Caco-2 (cell line): ENCODE data around the gene PROZ. TPM values are rescaled to one million over a fixed set of nuclear protein-coding genes. Genes with fewer than 3 reads are reported as not detected.

ENCODE experiments used
- BruUV-seq: library from RNA; stranded (reverse); fragments of 400-500 nt; replicated peaks from 2 replicates; lab custom pipeline; 2021; lab: Mats Ljungman, UMichigan
- CTCF ChIA-PET: fragments of 300-600 bp; sonication (Branson Sonifier 250); formaldehyde crosslinking; loops from one replicate; lab custom pipeline; 2022; ENCODE audit warnings: antibody characterized with exemption; lab: Charles Lee
- POLR2A ChIA-PET: fragments of 300-600 bp; sonication (Branson Sonifier 250); formaldehyde crosslinking; loops from one replicate; lab custom pipeline; 2022; ENCODE audit warnings: antibody characterized with exemption; lab: Charles Lee
- DNase-seq, 2 experiments: peaks; one replicate each; pipeline versions ENCODE4 v3.0.0 to v3.0.0-alpha.2; 2020 to 2022
- H3K27me3 ChIP-seq: replicated peaks from 2 replicates; pipeline ENCODE4 v1.6.0; 2011; ENCODE audit warnings: low read length; ENCODE audit not compliant: control insufficient read depth, insufficient read depth
- H3K36me3 ChIP-seq: 2 replicates; pipeline ENCODE4 v1.5.1; 2011; ENCODE audit warnings: low read length; ENCODE audit not compliant: control insufficient read depth, insufficient read depth
- H3K4me1 ChIP-seq: fragments of 250-450 bp; sonication (Bioruptor Pico); 2 replicates; pipeline ENCODE4 v1.5.1; 2020; ENCODE audit warnings: mild to moderate bottlenecking
- H3K4me3 ChIP-seq: 2 replicates; pipeline ENCODE4 v1.5.1; 2011; ENCODE audit warnings: low read depth, mild to moderate bottlenecking, control low read depth, low read length
- H3K9me3 ChIP-seq: fragments of 250-450 bp; sonication (Bioruptor Pico); 2 replicates; pipeline ENCODE4 v1.5.1; 2020; ENCODE audit warnings: mild to moderate bottlenecking, moderate library complexity
- H3K27ac Mint-ChIP-seq: one replicate; pipeline ENCODE4 v1.8.0; 2022; ENCODE audit warnings: mixed read lengths; ENCODE audit not compliant: unreplicated experiment
- H3K27me3 Mint-ChIP-seq: one replicate; pipeline ENCODE4 v1.8.0; 2022; ENCODE audit warnings: mixed read lengths; ENCODE audit not compliant: insufficient read depth, unreplicated experiment
- H3K36me3 Mint-ChIP-seq: one replicate; pipeline ENCODE4 v1.8.0; 2022; ENCODE audit warnings: mild to moderate bottlenecking, mixed read lengths; ENCODE audit not compliant: insufficient read depth, unreplicated experiment
- H3K4me1 Mint-ChIP-seq: one replicate; pipeline ENCODE4 v1.8.0; 2022; ENCODE audit warnings: low read depth, mixed read lengths; ENCODE audit not compliant: unreplicated experiment
- H3K4me3 Mint-ChIP-seq: one replicate; pipeline ENCODE4 v1.8.0; 2022; ENCODE audit warnings: mild to moderate bottlenecking, moderate library complexity, mixed read lengths; ENCODE audit not compliant: unreplicated experiment
- H3K9me3 Mint-ChIP-seq: one replicate; pipeline ENCODE4 v1.8.0; 2022; ENCODE audit warnings: mixed read lengths; ENCODE audit not compliant: unreplicated experiment
- CTCF ChIP-seq, 2 experiments: fragments of 200-600 bp in 1 of 2; IDR thresholded peaks; 1 replicate in 1 of 2; 2 replicates in 1 of 2; pipeline versions ENCODE4 v1.5.1 to v1.8.0; 2011 to 2022; ENCODE audit warnings: antibody characterized with exemption in 1 of 2, control low read depth in 1 of 2, inconsistent platforms in 1 of 2, low read depth in 1 of 2, low read length in 1 of 2, mild to moderate bottlenecking in 1 of 2, moderate library complexity in 1 of 2; ENCODE audit not compliant: insufficient read depth in 1 of 2, severe bottlenecking in 1 of 2, unreplicated experiment in 1 of 2
- intact Hi-C: fragments of 100-400 bp; cut with micrococcal nuclease; formaldehyde crosslinking; loops from one replicate; pipeline ENCODE4 v1.10.0; 2022; ENCODE audit not compliant: unreplicated experiment
- total RNA-seq: library from RNA; stranded (reverse); gene quantifications from 2 replicates; pipeline ENCODE4 v1.2.3, GENCODE V29; 2022

The PROZ gene
- total RNA-seq, 1 experiment from 2014 or later, result not detected

GRCh38 chr13:113141601-113141970 is 16.9 kb upstream of the PROZ start:
- H3K4me1 Mint-ChIP-seq, result no peaks in the 10 kb centered on the region
- intact Hi-C loops, result no loop called here
- no peak overlapping the region for H3K4me3 ChIP-seq
- CTCF ChIA-PET, result interaction anchor here (0.8 kb wide), 1 partner anchor 19 kb away, joined by 3 read pairs; the partner anchor contains the start of gene F10
- POLR2A ChIA-PET, result no interaction called here
- no peak for TF ChIP-seq CTCF (IDR thresholded peaks at IDR 0.05; ENCODE audit: insufficient read depth in 1 of 2, low read depth in 1 of 2, low read length in 1 of 2, severe bottlenecking in 1 of 2, unreplicated experiment in 1 of 2)
- no peak overlapping the region for H3K27ac Mint-ChIP-seq
- H3K4me1 ChIP-seq, result 0 out of 2 replicates have a peak, but pooled peaks cover 4% of the 10 kb centered on the region
- no peaks in the 10 kb centered on the region for H3K9me3 Mint-ChIP-seq
- no peaks in the 10 kb centered on the region for H3K27me3 ChIP-seq
- H3K4me3 Mint-ChIP-seq, result no peak overlapping the region
- BruUV-seq, result no TSS peak
- H3K27me3 Mint-ChIP-seq, result no peaks in the 10 kb centered on the region
- H3K36me3 ChIP-seq, result peaks cover 2% of the 10 kb centered on the region; the same call in 1 of the 2 replicates
- H3K36me3 Mint-ChIP-seq, result no peaks in the 10 kb centered on the region
- DNase-seq, result no peak
- H3K9me3 ChIP-seq, result no peaks in the 10 kb centered on the region

- Mint-ChIP-seq H3K4me1 (no peaks in the 10 kb centered on the region), H3K9me3 (no peaks in the 10 kb centered on the region), H3K27ac (no peak overlapping the region), H3K27me3 (no peaks in the 10 kb centered on the region), H3K36me3 (no peaks in the 10 kb centered on the region), H3K4me3 (no peak overlapping the region)
- 0 out of 2 replicates have a peak, but pooled peaks cover 4% of the 10 kb centered on the region for H3K4me1 ChIP-seq
- intact Hi-C loops, result no loop called here
- H3K36me3 ChIP-seq, result peaks cover 2% of the 10 kb centered on the region; the same call in 1 of the 2 replicates
- ChIA-PET POLR2A (no interaction called here), CTCF (interaction anchor here (0.6 to 0.9 kb wide), 2 partner anchors 19 to 108 kb away, joined by 3 to 6 read pairs; no protein-coding TSS in a partner anchor)
- DNase-seq, result no peak
- no peaks in the 10 kb centered on the region for H3K9me3 ChIP-seq
- no peaks in the 10 kb centered on the region for H3K27me3 ChIP-seq
- TF ChIP-seq CTCF (IDR thresholded peaks at IDR 0.05; ENCODE audit: insufficient read depth in 1 of 2, low read depth in 1 of 2, low read length in 1 of 2, severe bottlenecking in 1 of 2, unreplicated experiment in 1 of 2), result no peak
- BruUV-seq, result no TSS peak
- no peak overlapping the region for H3K4me3 ChIP-seq
Measured at GRCh38 chr13:113142876-113143275, 15.6 kb upstream of the PROZ start.

GRCh38 chr13:113143466-113144254 is 14.8 kb upstream of the PROZ start:
- Histone ChIP-seq H3K4me3 (no peak overlapping the region), H3K36me3 (peaks cover 2% of the 10 kb centered on the region; the same call in 1 of the 2 replicates), H3K9me3 (no peaks in the 10 kb centered on the region), H3K27me3 (no peaks in the 10 kb centered on the region), H3K4me1 (0 out of 2 replicates have a peak, but pooled peaks cover 4% of the 10 kb centered on the region)
- Mint-ChIP-seq H3K27me3 (no peaks in the 10 kb centered on the region), H3K27ac (no peak overlapping the region), H3K4me3 (no peak overlapping the region), H3K4me1 (no peaks in the 10 kb centered on the region), H3K9me3 (no peaks in the 10 kb centered on the region), H3K36me3 (no peaks in the 10 kb centered on the region)
- ChIA-PET POLR2A (no interaction called here), CTCF (interaction anchor here (0.6 kb wide), 1 partner anchor 109 kb away, joined by 6 read pairs; no protein-coding TSS in a partner anchor)
- no TSS peak for BruUV-seq
- TF ChIP-seq CTCF (IDR thresholded peaks at IDR 0.05; ENCODE audit: insufficient read depth in 1 of 2, low read depth in 1 of 2, low read length in 1 of 2, severe bottlenecking in 1 of 2, unreplicated experiment in 1 of 2), result no peak
- DNase-seq, result no peak
- intact Hi-C loops, result no loop called here
